ENCODE data around the gene CBL. TPM values are rescaled to one million over a fixed set of nuclear protein-coding genes. Genes with fewer than 3 reads are reported as not detected.

Gene CBL
- total and polyA plus RNA-seq, 10 of the 15 experiments (the other 5 are each of a cell fraction or from before 2014, with no cell fraction given) = 3.9 to 27.1 (median 9.5) TPM

DNA sequence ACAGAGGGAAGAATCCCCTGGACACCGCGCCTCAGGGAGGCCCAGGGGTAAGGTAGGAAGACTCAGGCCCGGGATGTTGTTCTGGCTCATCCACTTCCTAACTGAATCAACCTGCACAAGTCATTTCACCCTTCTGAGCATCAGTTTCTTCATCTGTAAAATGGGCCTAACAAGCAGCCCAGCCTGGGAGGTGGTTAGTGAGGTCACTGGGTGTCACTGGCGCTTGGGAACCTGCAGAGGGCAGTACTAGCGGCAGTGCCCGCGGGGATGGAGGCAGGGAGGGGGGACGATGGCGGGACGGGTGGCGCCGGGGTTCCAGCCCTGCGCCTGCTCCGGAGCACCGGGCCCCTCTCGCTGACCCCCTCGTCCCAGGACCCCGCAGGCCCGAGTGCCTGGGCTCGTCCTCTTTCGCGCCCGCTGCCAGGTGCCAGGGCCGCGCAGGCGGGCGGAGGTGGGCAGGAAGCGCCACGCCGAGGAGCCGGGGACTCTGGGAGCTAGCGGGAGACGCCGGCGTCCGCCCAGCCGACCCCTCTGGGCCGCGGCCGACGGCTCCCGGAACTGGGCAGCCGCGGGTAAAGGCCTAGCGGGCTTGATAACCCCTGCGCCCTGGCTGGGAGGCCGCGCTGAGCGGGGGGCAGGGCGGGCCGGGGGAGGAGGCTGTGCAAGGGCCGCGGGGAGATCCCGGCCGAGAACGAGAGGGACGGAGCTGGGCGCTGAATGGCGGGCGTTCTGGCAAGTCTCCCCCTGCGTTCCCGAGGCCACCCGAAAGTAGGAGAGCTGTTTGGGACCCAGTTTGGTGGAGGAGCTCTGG, 37.5 kb upstream of the CBL start, which contains the start of gene NLRX1 (continued):
- TF ChIP-seq RFX5 (IDR thresholded peaks at IDR 0.05; ENCODE audit: low read depth, low read length) = 0 out of 2 replicates have a peak, but pooled peaks have one; percentile 24
- peak; percentile 83 for TF ChIP-seq IKZF1 (conservative IDR thresholded peaks at IDR 0.05)
- TF ChIP-seq SMAD1 (IDR thresholded peaks at IDR 0.05; ENCODE audit: low read depth, partially characterized antibody) = no peak
- TF ChIP-seq ATF7 (IDR thresholded peaks at IDR 0.05; ENCODE audit: low read depth) = peak; percentile 85
- TF ChIP-seq SIX5 (IDR thresholded peaks at IDR 0.05; ENCODE audit: low read depth, low read length, severe bottlenecking) = no peak
- peak; percentile 90 for TF ChIP-seq POLR2A (IDR thresholded peaks at IDR 0.05; ENCODE audit: low read depth, low read length)
- TF ChIP-seq GATAD2B (conservative IDR thresholded peaks at IDR 0.05; ENCODE audit: low read depth) = peak; percentile 94
- TF ChIP-seq ESRRA (IDR thresholded peaks at IDR 0.05; ENCODE audit: low read length) = 0 out of 2 replicates have a peak, but pooled peaks have one; percentile 68
- peak; percentile 15; the same call in 1 of the 2 replicates for TF ChIP-seq HCFC1 (IDR thresholded peaks at IDR 0.05; ENCODE audit: low read length)
- peak; percentile 45; the same call in 1 of the 2 replicates for TF ChIP-seq TBL1XR1 (IDR thresholded peaks at IDR 0.05; ENCODE audit: low read depth, low read length)
- peak; percentile 64; the same call in 1 of the 2 replicates for TF ChIP-seq TAF1 (IDR thresholded peaks at IDR 0.05; ENCODE audit: borderline replicate concordance, low read depth, low read length)
- TF ChIP-seq, protein P1, sequence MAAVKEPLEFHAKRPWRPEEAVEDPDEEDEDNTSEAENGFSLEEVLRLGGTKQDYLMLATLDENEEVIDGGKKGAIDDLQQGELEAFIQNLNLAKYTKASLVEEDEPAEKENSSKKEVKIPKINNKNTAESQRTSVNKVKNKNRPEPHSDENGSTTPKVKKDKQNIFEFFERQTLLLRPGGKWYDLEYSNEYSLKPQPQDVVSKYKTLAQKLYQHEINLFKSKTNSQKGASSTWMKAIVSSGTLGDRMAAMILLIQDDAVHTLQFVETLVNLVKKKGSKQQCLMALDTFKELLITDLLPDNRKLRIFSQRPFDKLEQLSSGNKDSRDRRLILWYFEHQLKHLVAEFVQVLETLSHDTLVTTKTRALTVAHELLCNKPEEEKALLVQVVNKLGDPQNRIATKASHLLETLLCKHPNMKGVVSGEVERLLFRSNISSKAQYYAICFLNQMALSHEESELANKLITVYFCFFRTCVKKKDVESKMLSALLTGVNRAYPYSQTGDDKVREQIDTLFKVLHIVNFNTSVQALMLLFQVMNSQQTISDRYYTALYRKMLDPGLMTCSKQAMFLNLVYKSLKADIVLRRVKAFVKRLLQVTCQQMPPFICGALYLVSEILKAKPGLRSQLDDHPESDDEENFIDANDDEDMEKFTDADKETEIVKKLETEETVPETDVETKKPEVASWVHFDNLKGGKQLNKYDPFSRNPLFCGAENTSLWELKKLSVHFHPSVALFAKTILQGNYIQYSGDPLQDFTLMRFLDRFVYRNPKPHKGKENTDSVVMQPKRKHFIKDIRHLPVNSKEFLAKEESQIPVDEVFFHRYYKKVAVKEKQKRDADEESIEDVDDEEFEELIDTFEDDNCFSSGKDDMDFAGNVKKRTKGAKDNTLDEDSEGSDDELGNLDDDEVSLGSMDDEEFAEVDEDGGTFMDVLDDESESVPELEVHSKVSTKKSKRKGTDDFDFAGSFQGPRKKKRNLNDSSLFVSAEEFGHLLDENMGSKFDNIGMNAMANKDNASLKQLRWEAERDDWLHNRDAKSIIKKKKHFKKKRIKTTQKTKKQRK (IDR thresholded peaks at IDR 0.05; ENCODE audit: low read depth, low read length) = no peak
- TF ChIP-seq EED (IDR thresholded peaks at IDR 0.05; ENCODE audit: low read depth) = peak; percentile 36; the same call in 1 of the 2 replicates
- TF ChIP-seq SIN3A (IDR thresholded peaks at IDR 0.05; ENCODE audit: low read depth, low read length) = 0 out of 2 replicates have a peak, but pooled peaks have one; percentile 38
- peak; percentile 88 for TF ChIP-seq CREB1 (IDR thresholded peaks at IDR 0.05; ENCODE audit: low read depth)
- no peak for TF ChIP-seq ZBTB40 (IDR thresholded peaks at IDR 0.05; ENCODE audit: borderline replicate concordance)
- TF ChIP-seq NR2F1 (conservative IDR thresholded peaks at IDR 0.05) = peak; percentile 85
- no peak for TF ChIP-seq RAD51 (IDR thresholded peaks at IDR 0.05)
- TF ChIP-seq MEF2A (IDR thresholded peaks at IDR 0.05; ENCODE audit: insufficient read depth, low read depth, low read length) = peak; percentile 24; the same call in 1 of the 2 replicates
- TF ChIP-seq, protein P2, sequence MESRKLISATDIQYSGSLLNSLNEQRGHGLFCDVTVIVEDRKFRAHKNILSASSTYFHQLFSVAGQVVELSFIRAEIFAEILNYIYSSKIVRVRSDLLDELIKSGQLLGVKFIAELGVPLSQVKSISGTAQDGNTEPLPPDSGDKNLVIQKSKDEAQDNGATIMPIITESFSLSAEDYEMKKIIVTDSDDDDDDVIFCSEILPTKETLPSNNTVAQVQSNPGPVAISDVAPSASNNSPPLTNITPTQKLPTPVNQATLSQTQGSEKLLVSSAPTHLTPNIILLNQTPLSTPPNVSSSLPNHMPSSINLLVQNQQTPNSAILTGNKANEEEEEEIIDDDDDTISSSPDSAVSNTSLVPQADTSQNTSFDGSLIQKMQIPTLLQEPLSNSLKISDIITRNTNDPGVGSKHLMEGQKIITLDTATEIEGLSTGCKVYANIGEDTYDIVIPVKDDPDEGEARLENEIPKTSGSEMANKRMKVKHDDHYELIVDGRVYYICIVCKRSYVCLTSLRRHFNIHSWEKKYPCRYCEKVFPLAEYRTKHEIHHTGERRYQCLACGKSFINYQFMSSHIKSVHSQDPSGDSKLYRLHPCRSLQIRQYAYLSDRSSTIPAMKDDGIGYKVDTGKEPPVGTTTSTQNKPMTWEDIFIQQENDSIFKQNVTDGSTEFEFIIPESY (IDR thresholded peaks at IDR 0.05) = 0 out of 2 replicates have a peak, but pooled peaks have one; percentile 30

All from GM12878 (cell line).